Measurements from ENCODE around the gene IMP3.

IMP3 gene

GRCh38 chr15:75620841-75621391, 19.1 kb downstream of the IMP3 start:
- DNase-seq: no peak

- DNase-seq: no peak
These were observed 19.8 kb downstream of the IMP3 start for GRCh38 chr15:75620058-75620820.

GRCh38 chr15:75616766-75617165, 23.3 kb downstream of the IMP3 start:
- no peak for DNase-seq

- DNase-seq: no peak
These were observed 33.0 kb downstream of the IMP3 start for GRCh38 chr15:75606711-75607699.

GRCh38 chr15:75606026-75606425, 34.0 kb downstream of the IMP3 start:
- DNase-seq: no peak

- no peak for DNase-seq
These were observed 40.6 kb downstream of the IMP3 start for GRCh38 chr15:75599401-75599800.

- no peak for DNase-seq
These were observed 41.7 kb downstream of the IMP3 start for GRCh38 chr15:75598361-75598760.

- DNase-seq: no peak
These were observed 42.2 kb downstream of the IMP3 start for GRCh38 chr15:75597667-75598341.

GRCh38 chr15:75596703-75597345, 43.2 kb downstream of the IMP3 start:
- DNase-seq: no peak

- DNase-seq: no peak
These were observed 45.7 kb downstream of the IMP3 start for GRCh38 chr15:75594276-75594675.

GRCh38 chr15:75591655-75592364, 48.2 kb downstream of the IMP3 start:
- DNase-seq: no peak

GRCh38 chr15:75590239-75590638, 49.8 kb downstream of the IMP3 start:
- no peak for DNase-seq

All from NCI-H524 (cell line).